ENCODE results near the gene SPDEF.

DNA sequence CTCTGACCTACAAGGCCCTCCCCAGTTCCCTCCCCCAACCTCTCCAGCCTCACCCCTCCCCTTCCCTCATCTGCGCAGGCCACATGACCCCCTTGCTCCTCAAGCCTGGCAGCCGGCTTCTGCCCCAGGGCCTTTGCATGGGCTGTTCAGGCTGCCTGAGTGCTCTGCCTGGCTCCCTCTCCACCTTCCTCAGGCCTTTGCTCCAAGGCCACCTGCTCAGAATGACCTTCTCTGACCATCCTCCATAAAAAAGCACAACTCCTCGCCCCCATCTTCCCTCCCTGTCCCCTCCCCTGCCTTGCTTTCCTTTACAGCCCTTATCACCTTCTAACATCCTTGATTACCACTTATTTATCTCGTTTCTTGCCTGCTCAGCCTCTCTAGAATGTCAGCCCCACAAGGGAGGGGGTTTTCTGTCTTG lies 38.7 kb downstream of the SPDEF start:
- TF ChIP-seq CTCF (IDR thresholded peaks at IDR 0.05) (no peak), POLR2A (IDR thresholded peaks at IDR 0.05) (no peak)
